Activated CD4-positive, alpha-beta T cell treated with anti-CD3 and anti-CD28 coated beads, Interleukin-2, amount 10 ng/mL, durations not matched to agents 24 days and 14 days (primary cell): Measurements from ENCODE around the gene ANKRD23. TPM values are rescaled to one million over a fixed set of nuclear protein-coding genes. Genes with fewer than 3 reads are reported as not detected.

Source experiments
- DNase-seq: peaks from one replicate; pipeline ENCODE4 v3.0.0; 2022
- H3K27ac Mint-ChIP-seq: one replicate; pipeline ENCODE4 v1.8.0; 2022; ENCODE audit warnings: mild to moderate bottlenecking, mixed read lengths
- H3K27me3 Mint-ChIP-seq: one replicate; pipeline ENCODE4 v1.8.0; 2022; ENCODE audit warnings: mixed read lengths
- H3K36me3 Mint-ChIP-seq: one replicate; pipeline ENCODE4 v1.8.0; 2022; ENCODE audit warnings: low read depth, mild to moderate bottlenecking, mixed read lengths
- H3K4me1 Mint-ChIP-seq: one replicate; pipeline ENCODE4 v1.8.0; 2021; ENCODE audit warnings: mixed read lengths
- H3K4me3 Mint-ChIP-seq: one replicate; pipeline ENCODE4 v1.8.0; 2022; ENCODE audit warnings: mild to moderate bottlenecking, moderate library complexity, mixed read lengths
- H3K9me3 Mint-ChIP-seq: one replicate; pipeline ENCODE4 v1.8.0; 2021; ENCODE audit warnings: mixed read lengths
- intact Hi-C: fragments of 100-400 bp; cut with micrococcal nuclease; formaldehyde crosslinking; loops from one replicate; pipeline ENCODE4 v1.15.1; 2023
- total RNA-seq: library from RNA; stranded (reverse); gene quantifications from 2 replicates; pipeline ENCODE4 v1.2.3, GENCODE V29; 2022

The ANKRD23 gene
- total RNA-seq, 1 donor from 2014 or later = 6.7 TPM

DNA sequence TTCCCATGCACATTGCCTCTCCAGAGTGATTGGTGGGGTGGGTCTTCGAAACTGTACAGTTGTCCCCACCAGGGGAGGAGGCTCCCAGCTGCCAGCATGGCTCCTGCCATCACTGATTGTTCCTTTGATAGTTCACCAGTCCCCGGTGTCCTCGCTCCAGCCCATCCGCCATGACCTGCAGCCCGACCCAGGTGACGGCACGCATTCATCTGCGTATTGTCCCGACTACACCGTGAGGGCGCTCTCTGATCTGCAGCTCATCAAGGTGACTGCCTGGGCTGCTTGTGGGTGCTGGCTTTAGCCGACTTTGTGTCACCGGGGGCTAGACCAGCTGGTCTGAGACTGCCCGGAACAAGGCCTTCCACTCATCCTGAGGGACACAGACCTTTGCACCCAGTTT lies 15.4 kb downstream of the ANKRD23 start:
- intact Hi-C loops = no loop called here
- Mint-ChIP-seq H3K27me3 (no peaks in the 10 kb centered on the region), H3K4me3 (no peak overlapping the region), H3K9me3 (no peaks in the 10 kb centered on the region), H3K36me3 (peaks cover 49% of the 10 kb centered on the region), H3K4me1 (peaks cover 2% of the 10 kb centered on the region), H3K27ac (no peak overlapping the region)
- no peak for DNase-seq

DNA sequence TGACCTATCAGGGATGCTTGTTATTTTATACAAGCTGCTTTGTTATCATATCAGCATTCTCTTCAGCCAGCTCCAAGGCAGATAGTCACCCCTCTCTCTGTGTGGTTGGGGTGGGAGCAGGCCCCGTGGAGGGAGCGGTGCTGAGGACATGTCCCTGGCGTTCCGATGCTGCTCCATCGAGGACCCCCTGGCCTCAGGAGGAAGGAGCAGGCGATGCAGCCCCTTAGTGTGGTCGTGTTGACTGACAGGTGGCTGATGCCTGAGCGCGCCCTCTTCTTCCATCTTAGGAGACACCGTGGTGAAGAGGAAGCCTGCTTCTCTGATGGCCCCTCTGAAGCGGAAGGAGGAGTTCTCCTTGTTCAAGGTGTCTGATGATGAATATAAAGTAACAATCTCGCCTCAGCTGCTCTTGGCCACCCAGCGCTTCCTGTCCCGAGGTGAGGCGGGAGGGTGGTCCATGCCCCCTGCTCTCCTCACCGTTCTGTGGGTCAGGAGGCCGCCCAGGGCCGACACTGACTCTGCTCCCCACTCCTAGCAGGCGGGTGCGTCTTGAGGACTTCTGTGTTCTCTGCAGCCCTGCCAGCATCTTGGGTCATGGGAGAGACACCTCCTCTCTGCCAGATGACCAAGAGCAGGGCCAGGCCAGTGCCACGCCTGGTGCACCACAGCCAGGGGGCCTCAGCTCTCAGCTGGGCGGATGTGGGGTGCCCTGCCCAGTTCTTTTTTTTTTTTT lies 17.1 kb downstream of the ANKRD23 start:
- H3K27ac Mint-ChIP-seq = no peak overlapping the region
- peaks cover 2% of the 10 kb centered on the region for H3K4me1 Mint-ChIP-seq
- intact Hi-C loops = no loop called here
- no peaks in the 10 kb centered on the region for H3K9me3 Mint-ChIP-seq
- H3K36me3 Mint-ChIP-seq = peaks cover 43% of the 10 kb centered on the region
- H3K27me3 Mint-ChIP-seq = no peaks in the 10 kb centered on the region
- H3K4me3 Mint-ChIP-seq = no peak overlapping the region
- no peak for DNase-seq

- Mint-ChIP-seq H3K27me3 (no peaks in the 10 kb centered on the region), H3K36me3 (peaks cover 39% of the 10 kb centered on the region), H3K9me3 (no peaks in the 10 kb centered on the region), H3K4me3 (no peak overlapping the region), H3K27ac (no peak overlapping the region), H3K4me1 (peaks cover 15% of the 10 kb centered on the region)
- DNase-seq = no peak
- intact Hi-C loops = no loop called here
Observed at GRCh38 chr2:96825057-96825456, 18.8 kb downstream of the ANKRD23 start.

DNA sequence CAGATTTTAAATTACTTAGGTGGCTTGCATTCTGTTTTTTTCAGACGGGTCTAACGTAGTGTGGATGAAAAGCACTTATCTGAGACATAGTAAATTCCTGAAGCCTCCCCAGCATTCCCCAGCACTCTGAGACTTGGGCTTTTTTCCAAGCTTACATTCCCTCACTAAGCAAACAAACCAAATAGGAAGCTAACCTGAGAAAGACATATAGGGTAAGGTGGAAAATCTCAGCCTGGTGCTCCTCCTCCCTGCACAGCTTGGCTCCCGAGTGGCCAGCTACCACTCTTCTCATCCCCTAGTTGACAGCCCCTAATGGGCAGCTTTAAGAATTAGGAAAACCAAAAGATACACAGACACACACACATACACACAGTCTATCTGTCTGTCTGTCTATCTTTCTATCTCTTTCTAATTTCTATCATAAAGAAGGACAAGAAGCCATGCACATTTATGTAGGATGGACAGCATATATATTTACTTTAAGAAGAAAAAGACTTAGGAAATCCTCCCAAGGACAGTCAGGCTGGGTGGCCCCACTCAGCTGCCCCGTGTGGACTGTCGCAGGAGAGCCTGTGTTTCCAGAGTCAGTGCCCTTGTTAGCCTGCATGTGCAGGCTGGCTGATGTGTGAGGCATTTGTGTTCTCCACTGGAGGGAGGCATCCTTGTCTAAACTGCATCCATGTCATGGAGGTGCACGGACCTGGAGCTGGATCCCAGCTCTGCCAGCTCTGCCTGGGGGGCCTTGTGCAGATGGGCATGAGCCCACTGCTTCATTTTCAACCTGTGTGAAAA lies 19.5 kb downstream of the ANKRD23 start:
- peaks cover 39% of the 10 kb centered on the region for H3K36me3 Mint-ChIP-seq
- H3K9me3 Mint-ChIP-seq = no peaks in the 10 kb centered on the region
- intact Hi-C loops = no loop called here
- H3K27ac Mint-ChIP-seq = no peak overlapping the region
- H3K4me3 Mint-ChIP-seq = no peak overlapping the region
- peaks cover 21% of the 10 kb centered on the region for H3K4me1 Mint-ChIP-seq
- no peak for DNase-seq
- H3K27me3 Mint-ChIP-seq = no peaks in the 10 kb centered on the region

DNA sequence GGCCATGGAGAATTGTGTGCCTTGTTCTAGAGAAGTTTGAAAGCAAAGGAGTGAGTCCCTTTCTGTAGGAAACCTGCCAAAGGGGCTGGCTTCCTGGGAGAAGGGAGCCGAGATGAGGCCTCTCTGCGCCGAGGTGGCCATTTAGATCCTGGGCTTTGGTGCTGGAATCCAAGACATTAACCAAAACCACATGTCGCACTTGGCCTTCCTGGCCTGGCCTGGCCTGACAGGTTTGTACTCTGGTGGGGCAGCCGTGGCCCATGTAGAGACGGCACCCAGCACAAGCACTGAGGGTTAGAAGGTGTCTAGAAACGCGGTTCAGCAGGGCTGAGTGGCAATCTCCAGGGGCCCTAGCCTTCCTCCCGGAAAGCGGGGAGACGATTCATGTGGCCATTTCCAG lies 20.6 kb downstream of the ANKRD23 start:
- Mint-ChIP-seq H3K9me3 (no peaks in the 10 kb centered on the region), H3K36me3 (peaks cover 37% of the 10 kb centered on the region), H3K27me3 (no peaks in the 10 kb centered on the region), H3K4me1 (peaks cover 31% of the 10 kb centered on the region), H3K4me3 (no peak overlapping the region), H3K27ac (no peak overlapping the region)
- no peak for DNase-seq
- intact Hi-C loops = no loop called here

DNA sequence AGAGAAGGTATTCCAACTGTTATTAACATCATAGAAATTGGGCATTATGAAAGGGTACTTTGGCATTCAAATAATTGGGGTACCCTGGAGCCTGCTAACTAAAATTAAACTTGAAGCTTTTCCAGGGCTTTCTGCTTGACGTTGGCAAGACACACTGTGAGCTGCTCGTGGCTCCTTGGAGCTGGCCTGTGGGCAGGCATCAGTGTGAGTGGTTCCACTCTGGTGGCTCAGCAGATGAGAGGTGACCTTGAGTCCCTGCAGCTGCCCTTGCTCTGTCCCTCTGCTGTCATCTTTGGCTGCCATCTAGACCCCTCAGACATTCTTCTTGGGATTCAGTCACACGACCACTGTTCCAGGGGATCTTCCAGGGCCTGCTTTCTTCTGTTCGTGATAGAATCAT lies 21.0 kb downstream of the ANKRD23 start:
- Mint-ChIP-seq H3K9me3 (no peaks in the 10 kb centered on the region), H3K4me1 (peaks cover 36% of the 10 kb centered on the region), H3K27ac (no peak overlapping the region), H3K27me3 (no peaks in the 10 kb centered on the region), H3K4me3 (no peak overlapping the region), H3K36me3 (peaks cover 35% of the 10 kb centered on the region)
- no peak for DNase-seq
- intact Hi-C loops = no loop called here

- peaks cover 41% of the 10 kb centered on the region for H3K4me1 Mint-ChIP-seq
- H3K27me3 Mint-ChIP-seq = no peaks in the 10 kb centered on the region
- no peak overlapping the region for H3K27ac Mint-ChIP-seq
- no peak overlapping the region for H3K4me3 Mint-ChIP-seq
- DNase-seq = no peak
- H3K36me3 Mint-ChIP-seq = peaks cover 36% of the 10 kb centered on the region
- intact Hi-C loops = no loop called here
- H3K9me3 Mint-ChIP-seq = no peaks in the 10 kb centered on the region
Observed at GRCh38 chr2:96821113-96821675, 22.6 kb downstream of the ANKRD23 start.

DNA sequence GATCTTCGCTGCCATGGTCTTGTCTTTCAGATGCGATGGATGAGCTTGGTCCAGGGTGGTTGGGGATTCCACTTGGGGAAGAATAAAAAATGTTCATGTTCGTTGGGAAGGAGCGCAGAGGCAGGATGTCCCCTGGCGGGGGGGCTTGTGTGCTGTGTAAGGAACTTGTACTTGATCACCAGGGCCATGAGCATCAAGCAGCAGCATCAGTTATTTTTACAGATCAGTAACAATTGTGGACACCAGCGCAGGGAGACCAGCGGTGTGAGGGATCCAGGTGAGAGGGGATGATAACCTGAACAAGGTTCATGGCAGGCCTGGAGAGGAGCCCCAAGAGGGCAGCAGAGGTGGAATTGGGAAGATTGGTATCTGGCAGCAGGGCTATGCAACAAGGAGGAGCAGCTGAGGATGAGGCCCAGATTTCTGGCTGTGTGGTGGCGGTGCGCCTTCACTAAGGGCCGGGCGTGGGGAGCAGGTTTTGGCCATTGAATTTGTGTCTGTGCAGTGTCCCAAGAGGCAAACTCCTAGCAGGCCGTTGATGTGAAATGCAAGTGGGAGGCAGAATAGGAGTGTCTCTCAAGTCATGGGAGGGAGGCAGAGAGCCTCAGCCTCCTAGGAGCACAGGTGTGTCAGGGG lies 23.8 kb downstream of the ANKRD23 start:
- peak overlapping the region; percentile 3 for H3K4me3 Mint-ChIP-seq
- intact Hi-C loops = loop anchor here (5.0 kb wide), 3 partner anchors 183 to 553 kb away; partner anchors contain the start of genes ARID5A, CIAO1, KANSL3 and TMEM127

GRCh38 chr2:96819128-96819875 lies 24.5 kb downstream of the ANKRD23 start:
- no peak overlapping the region for H3K27ac Mint-ChIP-seq
- H3K4me3 Mint-ChIP-seq = peak overlapping the region; percentile 85
- no peaks in the 10 kb centered on the region for H3K9me3 Mint-ChIP-seq
- intact Hi-C loops = loop anchor here (5.0 kb wide), 3 partner anchors 182 to 552 kb away; partner anchors contain the start of genes ARID5A, CIAO1, KANSL3 and TMEM127
- DNase-seq = no peak
- H3K27me3 Mint-ChIP-seq = no peaks in the 10 kb centered on the region
- peaks cover 31% of the 10 kb centered on the region for H3K36me3 Mint-ChIP-seq
- peaks cover 48% of the 10 kb centered on the region for H3K4me1 Mint-ChIP-seq

More for the DNA sequence above, 23.8 kb downstream of the ANKRD23 start:
- no peak for DNase-seq
- Mint-ChIP-seq H3K27me3 (no peaks in the 10 kb centered on the region), H3K36me3 (peaks cover 31% of the 10 kb centered on the region), H3K9me3 (no peaks in the 10 kb centered on the region), H3K27ac (no peak overlapping the region), H3K4me1 (peaks cover 46% of the 10 kb centered on the region)

DNA sequence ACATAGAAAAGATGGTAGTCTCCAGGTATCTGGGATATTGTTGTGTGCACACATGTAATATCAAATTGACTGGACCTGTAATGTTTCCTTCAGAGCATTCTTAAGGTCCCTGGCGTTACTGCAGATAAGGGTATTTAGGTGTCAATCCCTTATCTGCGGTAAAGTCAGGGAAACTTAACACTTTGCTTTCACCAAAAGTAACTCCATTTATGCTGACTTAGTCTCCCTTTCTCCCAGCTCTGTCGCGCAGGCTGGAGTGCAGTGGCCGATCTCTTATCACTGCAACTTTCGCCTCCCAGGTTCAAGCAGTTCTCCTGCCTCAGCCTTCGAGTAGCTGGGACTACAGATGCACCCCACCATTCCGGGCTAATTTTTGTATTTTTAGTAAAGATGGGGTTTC lies 25.9 kb downstream of the ANKRD23 start:
- H3K27ac Mint-ChIP-seq = peak overlapping the region; percentile 72
- no peaks in the 10 kb centered on the region for H3K9me3 Mint-ChIP-seq
- DNase-seq = no peak
- H3K4me1 Mint-ChIP-seq = peaks cover 49% of the 10 kb centered on the region
- no peaks in the 10 kb centered on the region for H3K27me3 Mint-ChIP-seq
- intact Hi-C loops = loop anchor here (5.0 kb wide), 3 partner anchors 181 to 551 kb away; partner anchors contain the start of genes ARID5A, CIAO1, KANSL3 and TMEM127
- peak overlapping the region; percentile 85 for H3K4me3 Mint-ChIP-seq
- H3K36me3 Mint-ChIP-seq = peaks cover 34% of the 10 kb centered on the region

- Mint-ChIP-seq H3K36me3 (peaks cover 35% of the 10 kb centered on the region), H3K27ac (peak overlapping the region; percentile 66), H3K4me3 (peak overlapping the region; percentile 85), H3K4me1 (peaks cover 53% of the 10 kb centered on the region), H3K9me3 (no peaks in the 10 kb centered on the region), H3K27me3 (no peaks in the 10 kb centered on the region)
- DNase-seq = no peak
- intact Hi-C loops = loop anchor here (1.0 to 5.0 kb wide), 7 partner anchors 41 to 550 kb away; partner anchors contain the start of genes ANKRD39, ARID5A, CIAO1 and CNNM4
Observed at GRCh38 chr2:96816836-96817702, 26.8 kb downstream of the ANKRD23 start.

GRCh38 chr2:96816127-96816835 lies 27.5 kb downstream of the ANKRD23 start, which contains the start of gene CNNM3:
CNNM3 (plus strand) TSS chr2:96816268; CDS start chr2:96816278, 10 bp downstream.
- intact Hi-C loops = loop anchor here (1.0 to 5.0 kb wide), 7 partner anchors 42 to 549 kb away; partner anchors contain the start of genes ANKRD39, ARID5A, CIAO1 and CNNM4
- Mint-ChIP-seq H3K27ac (peak within 1 kb of the TSS; percentile 86), H3K4me1 (peaks cover 50% of the 10 kb centered on the region), H3K27me3 (no peaks in the 10 kb centered on the region), H3K9me3 (no peaks in the 10 kb centered on the region), H3K36me3 (peaks cover 35% of the 10 kb centered on the region), H3K4me3 (peak within 1 kb of the TSS; percentile 91)
- peak; percentile 99 for DNase-seq
